ENCODE results near the gene LRCOL1.
A peak's percentile ranks its signal among the peaks of the same experiment; 100 is the strongest.

Gene LRCOL1

DNA sequence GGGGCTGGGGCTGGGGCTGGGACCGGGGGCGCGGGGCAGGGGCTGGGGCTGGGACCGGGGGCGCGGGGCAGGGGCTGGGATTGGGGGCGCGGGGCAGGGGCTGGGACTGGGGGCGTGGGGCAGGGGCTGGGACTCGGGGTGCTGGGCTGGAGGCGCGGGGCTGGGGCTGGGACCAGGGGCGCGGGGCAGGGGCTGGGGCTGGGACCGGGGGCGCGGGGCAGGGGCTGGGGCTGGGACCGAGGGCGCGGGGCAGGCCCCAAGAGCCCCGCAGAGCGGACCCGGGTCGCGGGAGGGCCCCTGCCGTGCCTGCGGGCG is 8.6 kb upstream of the LRCOL1 start:
- DNase-seq (ENCODE audit: low read depth): no peak

DNA sequence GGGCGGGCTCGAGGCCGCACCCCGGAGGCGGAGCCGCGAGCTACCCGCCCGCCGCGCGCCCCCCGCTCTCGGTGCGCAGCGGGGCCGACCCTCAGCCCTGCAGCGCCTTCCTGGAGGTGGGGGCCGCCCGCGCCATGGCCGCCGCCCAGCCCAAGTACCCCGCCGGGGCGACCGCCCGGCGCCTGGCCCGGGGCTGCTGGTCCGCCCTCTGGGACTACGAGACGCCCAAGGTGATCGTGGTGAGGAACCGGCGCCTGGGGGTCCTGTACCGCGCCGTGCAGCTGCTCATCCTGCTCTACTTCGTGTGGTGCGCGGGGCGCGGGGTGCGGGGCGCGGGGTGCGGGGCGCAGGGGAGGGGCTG is 8.3 kb upstream of the LRCOL1 start, which contains the start of gene P2RX2:
Gene P2RX2, plus strand, starts transcription at position 94 of the 361 bp plus-strand sequence. Its CDS starts 41 bp downstream, at position 135.
- DNase-seq (ENCODE audit: low read depth): no peak

DNA sequence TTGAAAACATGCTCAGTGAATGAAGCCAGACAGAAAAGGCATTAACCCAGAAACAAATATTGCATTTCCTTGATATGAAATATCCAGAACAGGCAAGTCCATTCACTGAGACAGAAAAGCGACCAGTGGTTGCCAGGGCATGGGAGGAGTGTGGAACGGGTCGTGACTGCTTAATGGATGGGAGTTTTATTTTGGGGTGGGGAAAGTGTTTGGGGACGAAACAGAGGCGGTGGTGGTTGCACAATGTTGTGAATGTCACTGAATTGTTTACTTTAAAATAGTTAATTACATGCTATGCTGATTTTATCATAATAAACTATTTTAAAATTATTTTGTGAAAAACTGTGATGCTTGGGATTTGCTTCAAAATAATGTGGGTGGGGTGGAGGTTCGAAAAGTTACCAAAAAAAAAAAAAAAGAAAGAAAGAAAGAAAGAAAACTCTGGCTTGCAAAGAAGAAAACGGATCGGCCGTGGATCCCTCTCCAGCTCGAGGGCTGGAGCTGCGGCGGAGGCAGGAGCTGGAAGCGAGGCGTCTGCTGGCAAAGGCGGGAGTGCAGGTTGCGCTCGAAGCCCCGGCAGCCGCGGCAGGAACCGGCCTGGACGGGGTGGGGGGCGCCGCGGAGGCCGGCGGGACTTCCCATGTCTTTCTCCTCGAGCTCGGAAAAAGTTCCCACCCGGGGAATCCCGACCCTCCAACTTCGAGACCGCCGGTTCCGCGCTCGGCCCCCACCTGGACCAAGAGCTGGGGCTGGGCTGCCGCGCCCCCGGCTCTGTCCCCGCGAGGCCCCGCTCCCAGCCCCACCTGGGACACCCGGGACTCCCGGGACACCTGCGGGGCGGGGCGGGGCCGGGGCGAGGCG is 7.7 kb upstream of the LRCOL1 start:
- DNase-seq (ENCODE audit: low read depth): no peak

DNA sequence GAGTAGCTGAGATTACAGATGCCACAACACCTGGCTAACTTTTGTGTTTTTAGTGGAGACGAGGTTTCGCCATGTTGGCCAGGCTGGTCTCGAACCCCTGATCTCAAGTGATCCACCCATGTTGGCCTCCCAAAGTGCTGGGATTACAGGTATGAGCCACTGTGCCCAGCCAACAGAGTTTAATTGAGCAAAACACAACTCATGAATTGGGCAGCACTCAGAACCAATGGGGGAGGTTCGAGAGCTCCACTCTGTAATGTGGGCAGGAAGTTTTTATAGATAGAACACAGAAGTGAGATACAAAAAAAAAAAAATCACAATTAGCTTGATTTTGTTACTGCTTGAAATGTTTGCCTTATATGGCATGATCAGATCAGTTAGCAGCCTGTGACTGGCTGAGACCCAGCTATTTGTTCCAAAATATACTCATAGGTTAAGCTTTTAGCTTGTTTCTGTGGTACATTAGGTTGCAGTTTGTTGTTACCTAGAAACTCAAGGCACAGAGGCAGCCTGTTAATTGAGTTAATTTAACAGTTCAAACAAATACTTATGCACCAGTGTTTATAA is 6.8 kb upstream of the LRCOL1 start:
- no peak for DNase-seq (ENCODE audit: low read depth)

DNA sequence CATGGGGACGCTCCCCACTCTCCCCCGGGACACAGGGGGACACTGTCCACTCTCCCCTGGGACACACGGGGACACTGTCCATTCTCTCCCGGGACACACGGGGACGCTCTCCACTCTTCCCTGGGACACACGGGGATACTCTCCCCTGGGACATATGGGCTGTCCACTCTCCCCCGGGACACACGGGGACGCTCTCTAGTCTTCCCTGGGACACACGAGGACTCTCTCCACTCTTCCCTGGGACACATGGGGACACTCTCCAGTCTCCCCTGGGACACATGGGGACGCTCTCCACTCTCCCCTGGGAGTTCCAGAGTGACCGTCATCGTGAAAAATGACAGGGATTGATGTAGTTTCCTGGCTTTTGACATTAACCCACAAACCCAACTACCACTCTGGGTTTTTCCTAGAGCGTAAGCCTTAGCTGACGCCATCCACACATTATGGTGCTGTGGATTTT is 5.2 kb upstream of the LRCOL1 start:
- DNase-seq (ENCODE audit: low read depth): no peak

DNA sequence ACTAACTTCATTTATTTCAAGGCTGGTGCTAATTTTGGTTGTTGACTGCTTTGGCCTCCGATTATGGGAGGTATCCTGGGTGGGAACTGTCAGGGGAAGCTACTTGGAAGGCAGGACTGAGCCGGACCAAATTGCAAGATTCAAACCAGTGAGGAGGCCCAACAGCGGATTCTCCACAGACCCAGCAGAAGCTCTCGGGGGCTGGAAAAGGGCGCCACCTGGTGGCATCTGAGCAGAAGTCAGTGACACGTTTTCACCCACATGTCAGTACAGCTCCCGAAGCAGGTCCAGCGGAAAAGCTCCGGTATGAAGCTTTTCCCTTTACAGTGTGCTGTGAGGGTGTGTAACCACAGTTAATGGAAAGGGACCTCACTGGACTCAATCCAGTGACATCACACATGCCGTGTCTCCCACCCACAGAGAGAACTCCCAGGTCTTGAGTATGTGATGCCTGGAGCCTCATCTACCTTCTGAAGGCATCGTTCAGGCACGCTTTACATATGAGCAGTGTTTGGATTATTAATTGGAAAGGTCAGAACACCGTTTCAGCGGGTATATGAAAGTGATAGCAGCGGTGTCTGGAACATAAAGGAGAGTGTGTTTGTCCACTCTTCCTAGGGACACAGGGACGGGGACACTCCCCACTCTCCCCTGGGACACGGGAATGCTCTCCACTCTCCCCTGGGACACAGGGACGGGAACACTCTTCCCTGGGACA is 4.6 kb upstream of the LRCOL1 start:
- peak; percentile 73 for DNase-seq (ENCODE audit: low read depth)

DNA sequence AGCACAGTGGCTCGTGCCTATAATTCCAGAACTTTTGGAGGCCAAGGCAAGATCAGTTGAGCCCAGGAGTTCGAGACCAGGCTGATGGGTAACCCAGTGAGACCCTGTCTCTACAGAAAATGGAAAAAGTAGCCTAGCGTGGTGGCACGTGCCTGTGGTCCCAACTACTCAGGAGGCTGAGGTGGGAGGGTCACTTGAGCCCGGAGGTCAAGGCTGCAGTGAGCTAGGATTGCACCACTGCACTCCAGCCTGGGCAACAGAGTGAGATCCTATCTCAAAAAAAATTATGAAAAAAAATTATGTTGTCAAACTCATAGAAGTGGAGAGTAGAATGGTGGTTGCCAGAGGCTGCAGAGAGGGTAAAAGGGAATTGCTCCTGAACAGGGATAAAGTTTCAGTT is 3.6 kb upstream of the LRCOL1 start:
- no peak for DNase-seq (ENCODE audit: low read depth)

DNA sequence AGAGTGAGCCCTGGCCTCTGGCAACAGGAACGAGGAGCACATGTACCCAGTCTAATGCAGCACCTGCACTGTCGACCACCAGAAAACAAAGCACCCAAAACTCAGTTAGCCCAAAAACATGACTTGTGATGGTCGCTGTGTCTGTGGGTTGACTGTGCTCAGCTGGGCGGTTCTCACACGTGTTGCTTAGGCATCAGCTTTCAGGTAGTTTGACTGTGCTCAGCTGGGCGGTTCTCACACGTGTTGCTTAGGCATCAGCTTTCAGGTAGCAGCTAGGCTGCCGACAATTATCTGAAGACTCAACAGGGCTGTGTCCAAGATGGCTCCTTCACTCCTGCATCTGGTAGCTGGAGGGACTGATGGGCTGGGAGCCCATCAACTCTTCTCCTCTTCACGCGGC is 1.2 kb upstream of the LRCOL1 start:
- no peak for DNase-seq (ENCODE audit: low read depth)

DNA sequence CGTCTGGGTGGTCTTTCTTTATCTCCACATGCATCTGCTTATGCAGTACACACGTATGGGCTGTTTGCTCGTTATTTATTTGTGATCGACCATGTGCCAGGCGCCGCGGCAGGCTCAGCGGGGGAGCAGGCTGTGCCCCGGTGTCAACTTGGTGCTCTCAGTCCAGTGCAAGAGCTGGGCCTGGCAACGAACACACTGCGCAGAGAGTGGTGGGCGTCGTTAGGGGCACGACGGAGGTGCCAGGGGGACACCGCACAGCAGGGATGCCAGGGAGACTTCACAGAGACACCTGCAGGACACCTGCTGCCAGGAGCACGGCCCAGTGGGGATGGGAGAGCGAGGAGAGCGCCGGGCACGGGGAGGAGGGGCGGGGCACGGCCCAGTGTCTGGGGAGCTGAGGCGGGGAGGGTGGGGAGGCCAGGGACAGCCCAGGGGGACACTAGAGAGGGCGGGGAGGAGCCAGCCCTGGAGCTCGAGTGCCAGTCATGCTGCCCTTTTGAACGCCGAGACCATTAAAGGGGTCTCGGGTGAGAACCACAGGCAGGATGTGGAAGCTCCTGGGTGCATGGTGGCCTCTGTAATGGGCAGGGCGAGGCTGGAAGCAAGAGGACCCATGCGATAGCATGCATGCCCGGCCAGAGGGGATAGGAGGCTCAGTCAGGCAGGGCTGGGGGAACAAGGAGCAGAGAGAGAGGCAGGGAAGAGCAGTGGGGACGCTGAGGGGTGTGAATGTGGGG is 652 bp upstream of the LRCOL1 start:
- DNase-seq (ENCODE audit: low read depth): no peak

DNA sequence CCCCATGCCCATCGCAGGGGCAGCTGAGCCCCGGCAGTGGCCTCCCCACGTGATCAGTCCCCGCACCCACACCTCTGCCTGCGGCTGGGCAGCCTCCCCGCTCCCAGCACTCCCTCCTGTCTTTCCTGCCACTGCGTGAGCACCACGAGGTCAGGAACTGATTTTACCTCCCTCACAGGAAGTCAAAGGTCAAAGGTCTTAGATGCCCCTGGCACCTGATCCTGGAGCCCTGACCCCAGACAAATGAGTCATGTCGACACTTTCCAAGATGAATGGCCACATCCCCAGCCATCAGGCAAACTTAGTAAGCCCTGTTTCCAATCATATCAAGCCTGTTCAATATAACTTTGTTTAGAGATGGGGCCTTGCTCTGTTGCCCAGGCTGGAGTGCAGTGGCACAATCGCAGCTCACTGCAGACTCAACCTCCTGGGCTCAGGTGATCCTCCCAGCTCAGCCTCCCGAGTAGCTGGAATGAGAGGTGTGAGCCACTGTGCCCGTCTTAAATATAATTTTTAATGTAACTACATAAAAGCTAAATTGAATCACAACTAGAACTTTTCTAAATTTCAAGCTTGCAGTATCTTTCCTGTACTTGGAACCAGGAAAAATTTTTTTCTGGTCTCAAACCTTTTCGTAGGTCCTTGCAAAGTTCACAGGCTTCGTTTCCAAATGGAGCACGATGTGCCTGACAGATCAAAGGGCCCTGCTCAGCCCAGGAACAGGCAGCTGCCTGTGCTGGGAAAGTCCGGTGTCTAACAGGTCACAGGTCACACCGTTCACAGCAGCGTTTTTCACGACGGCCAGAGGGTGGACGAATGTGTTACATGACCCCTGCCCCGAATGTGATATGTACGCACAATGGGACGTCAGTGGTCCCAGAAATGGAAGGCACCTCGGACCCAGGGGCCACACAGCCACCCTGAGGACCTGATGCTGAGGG is 1.9 kb downstream of the LRCOL1 start:
- no peak for DNase-seq (ENCODE audit: low read depth)

DNA sequence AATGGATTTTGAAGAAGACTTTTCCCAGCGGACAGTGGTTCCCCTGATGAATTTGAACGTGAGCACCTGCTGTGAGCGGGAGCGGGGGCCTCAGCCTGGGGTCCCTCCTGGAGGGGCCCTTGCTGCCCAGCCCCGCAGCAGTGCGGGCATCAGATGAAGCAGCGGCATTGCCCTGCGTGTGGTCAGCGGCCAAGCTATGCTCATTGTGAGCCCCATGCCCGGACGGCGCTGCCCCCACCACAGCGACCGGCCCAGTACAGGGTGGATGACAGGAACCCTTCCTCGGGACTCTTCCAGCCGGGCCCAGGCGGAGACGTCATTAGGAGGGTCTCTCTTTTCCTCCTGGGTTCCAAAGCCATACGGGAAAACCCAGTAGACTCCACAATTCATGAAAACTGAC is 3.5 kb downstream of the LRCOL1 start:
- DNase-seq (ENCODE audit: low read depth): no peak

DNA sequence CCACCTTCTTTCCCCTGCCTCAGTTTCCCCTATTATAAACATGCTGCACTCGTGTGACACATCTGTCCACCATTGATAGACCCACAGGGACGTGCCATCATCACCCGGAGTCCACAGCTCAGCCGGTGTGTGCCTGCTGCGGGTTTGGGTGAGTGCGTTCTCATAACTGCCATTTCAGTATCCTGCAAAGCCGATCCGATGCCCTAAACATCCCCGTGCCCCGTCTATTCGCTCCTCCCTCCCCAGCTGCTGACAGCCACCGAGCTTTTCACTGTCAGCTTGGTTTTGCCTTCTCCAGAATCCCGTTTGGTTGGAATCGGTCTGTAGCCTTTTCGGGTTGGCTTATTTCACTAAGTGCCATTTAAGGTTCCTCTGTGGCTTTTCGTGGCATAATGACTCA is 3.9 kb downstream of the LRCOL1 start:
- DNase-seq (ENCODE audit: low read depth): no peak

DNA sequence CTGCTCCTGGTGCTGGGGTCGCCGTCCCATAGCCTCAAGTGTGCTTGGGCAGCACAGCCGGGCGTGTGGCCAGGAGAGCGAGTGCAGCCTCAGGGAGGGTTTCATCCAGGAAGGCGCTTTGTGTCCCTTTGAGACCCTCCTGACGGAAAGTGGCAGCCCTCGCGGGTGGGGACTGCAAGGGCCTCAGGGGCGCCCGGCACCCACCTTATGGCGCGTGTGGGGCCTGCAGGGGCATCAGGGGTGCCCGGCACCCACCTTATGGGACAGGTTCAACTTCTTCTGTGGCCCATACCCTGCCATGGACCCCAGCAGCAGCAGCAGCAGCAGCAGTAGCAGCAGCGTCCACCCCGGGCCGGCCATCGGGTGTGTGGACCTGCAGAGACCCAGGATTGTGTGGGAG is 4.5 kb downstream of the LRCOL1 start:
- DNase-seq (ENCODE audit: low read depth): no peak

DNA sequence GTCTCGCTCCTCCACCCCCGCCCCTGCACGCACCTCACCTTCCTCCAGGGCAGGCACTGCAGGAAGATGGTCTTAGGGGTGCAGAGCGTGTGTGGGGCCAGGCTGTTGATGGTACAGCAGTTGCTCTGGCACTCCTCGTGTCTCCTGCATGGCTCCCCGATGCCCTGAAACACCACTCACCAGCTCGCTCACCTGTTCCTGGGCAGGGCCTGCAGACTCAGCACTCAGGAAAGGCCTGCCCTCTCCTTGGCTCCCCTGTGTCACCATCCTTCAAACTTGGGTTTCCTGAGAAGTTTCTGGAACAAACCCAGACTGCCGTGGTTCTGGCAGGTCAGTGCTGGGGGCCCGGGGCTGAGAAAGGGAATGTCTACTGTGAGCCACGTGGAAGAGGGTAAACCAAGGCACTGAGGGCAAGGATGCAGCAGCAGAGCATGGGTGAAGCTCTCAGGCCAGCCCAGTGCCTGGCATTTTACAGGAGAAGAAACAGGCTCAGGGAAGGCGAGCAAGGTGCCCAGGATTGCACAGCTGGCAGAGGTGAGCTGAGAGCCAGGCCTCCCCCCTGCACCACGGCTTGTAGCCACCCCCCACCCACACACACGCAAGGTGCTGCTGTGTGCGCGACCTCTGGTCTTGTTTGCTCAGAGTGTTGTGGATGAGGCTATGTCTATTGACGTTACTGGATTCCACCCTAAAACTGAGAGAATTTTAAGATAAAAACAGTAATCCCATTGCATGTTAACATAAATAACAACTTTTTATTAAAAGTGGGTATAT is 5.5 kb downstream of the LRCOL1 start:
- DNase-seq (ENCODE audit: low read depth): no peak

DNA sequence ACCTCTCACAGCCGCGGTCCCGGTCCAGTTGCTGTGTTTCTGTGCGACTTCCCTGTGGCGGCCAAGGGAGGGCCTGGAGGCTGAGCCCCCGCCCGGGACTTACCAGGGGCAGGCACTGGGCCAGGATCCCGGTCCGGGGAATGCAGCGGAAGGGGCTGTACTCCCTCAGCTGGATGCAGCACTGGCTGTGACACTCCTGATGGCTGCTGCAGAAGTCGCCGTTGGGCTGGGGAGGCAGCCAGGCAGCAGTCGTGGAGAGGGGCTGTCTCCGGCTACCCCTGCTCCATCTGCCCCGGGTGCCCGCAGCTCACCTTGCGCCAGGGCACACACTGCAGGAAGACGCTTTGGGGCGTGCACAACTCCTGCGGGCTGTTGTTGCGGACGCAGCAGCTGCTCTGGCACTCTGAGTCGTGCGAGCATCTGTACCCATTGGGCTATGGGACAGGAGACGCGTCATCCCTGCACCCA is 6.2 kb downstream of the LRCOL1 start:
- no peak for DNase-seq (ENCODE audit: low read depth)

DNA sequence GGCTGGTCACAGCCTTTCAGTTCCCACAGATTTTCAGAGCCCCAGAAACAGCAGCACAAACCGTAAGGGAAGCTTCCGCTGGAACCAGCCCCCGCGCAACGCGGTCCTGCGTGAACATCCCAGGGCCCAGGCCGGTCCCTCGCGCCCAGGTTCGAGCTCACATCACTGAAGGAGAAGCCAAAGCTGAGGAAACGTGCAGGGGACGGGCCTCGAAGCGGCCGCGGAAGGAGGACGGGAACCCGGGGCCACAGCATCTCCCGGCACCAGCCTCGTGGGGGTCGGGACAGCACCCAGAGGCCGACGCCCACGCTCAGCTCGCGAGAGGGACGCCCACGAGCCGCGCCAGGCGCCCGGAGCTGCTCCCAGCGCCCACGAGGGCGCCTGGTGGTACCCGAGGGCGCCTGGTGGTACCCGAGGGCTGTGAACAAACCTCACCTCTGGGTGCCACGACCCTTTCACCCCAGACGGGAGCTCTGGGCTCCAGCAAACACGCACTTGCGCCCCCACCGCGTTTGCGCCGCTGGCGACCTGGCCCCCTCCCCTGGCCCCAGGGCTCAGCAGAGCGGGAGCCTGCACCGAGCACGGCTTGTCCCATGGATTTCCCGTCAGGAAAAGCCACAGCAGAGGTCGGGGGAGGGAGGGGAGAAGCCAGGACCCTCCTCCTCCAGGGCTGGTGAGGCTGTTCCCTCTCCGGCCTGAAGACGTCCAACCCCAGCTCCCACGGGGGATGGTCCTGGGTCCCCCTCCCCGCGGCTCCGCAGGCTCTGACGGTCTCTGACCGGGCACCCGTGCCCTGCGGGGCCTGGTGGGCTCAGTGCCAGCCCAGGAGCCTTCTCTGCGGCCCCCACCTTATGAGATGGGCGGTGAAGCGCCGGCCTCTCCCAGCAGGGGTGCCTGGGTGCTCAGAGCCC is 6.9 kb downstream of the LRCOL1 start:
- no peak for DNase-seq (ENCODE audit: low read depth)

DNA sequence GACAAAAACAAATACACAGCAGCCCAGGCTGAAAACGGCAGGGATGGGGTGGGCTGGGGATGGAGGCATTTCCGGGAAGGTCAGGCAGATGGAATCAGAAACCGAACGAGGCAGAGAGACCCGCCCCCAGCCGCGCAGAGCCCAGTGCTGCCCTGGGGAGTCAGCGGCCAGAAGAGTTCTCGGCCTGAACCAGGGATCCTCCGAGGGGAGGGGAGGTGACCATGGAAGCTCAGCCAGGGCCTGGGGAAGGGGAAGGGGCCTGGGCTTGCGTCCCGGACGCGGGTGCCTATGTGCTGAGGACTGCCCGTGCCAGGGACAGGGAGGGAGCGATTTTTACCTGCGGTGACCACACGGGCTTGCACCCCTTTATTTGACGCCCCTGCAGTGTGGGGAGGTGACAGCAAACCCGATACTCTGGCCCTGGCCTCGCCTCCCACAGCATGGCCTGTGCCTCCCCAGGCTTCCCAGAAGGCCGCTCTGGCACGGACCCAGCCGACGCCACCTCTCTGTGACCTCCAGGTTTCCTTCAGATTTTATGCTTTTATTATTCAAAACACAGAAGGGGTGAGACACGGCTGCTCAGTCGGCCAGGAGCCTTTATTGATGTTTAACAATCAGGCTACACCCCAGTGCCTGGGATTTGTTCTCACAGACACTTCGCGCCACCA is 7.7 kb downstream of the LRCOL1 start:
- DNase-seq (ENCODE audit: low read depth): no peak

DNA sequence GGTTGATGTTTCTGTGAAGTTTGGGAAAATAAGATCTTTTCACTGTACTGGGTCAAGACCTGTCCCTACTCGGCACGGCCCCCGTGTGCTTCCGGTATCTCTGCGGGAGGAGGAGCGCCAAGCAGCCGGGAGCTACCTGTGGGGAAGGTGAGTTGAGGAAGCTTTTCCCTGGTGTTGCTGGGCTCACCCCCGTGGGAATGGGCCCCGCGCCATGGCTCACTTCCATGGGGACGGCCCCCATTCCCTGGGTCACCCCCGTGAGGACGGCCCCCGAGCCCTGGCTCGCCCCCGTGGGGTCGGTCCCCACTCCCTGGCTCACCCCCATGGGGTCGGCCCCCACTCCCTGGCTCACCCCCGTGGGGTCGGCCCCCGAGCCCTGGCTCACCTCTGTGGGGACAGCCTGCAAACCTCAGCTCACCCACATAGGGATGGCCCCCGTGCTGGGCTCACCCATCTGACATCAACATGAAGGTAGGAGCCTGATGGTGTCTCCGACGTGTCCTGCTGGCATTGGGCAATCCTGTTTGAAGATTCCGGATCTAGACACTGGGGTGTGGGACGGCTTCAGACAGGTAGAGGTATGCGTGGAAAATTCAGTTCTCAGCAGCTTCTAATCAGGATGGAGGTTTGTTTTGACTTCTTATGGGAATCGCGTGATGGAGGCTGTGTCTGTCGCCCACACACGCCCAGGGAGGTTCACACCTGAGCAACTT is 9.1 kb downstream of the LRCOL1 start:
- DNase-seq (ENCODE audit: low read depth): no peak

All from stromal cell of bone marrow (primary cell).